CD4-positive, alpha-beta T cell treated with Interleukin-4 for 1 hour (primary cell): ENCODE measurements around the gene TMPRSS6.
A peak's percentile ranks its signal among the peaks of the same experiment; 100 is the strongest.

ENCODE experiments used
- DNase-seq, 2 donors: peaks; one replicate each; pipeline ENCODE4 v3.0.0-alpha.2; 2020 to 2022

Gene TMPRSS6

DNA sequence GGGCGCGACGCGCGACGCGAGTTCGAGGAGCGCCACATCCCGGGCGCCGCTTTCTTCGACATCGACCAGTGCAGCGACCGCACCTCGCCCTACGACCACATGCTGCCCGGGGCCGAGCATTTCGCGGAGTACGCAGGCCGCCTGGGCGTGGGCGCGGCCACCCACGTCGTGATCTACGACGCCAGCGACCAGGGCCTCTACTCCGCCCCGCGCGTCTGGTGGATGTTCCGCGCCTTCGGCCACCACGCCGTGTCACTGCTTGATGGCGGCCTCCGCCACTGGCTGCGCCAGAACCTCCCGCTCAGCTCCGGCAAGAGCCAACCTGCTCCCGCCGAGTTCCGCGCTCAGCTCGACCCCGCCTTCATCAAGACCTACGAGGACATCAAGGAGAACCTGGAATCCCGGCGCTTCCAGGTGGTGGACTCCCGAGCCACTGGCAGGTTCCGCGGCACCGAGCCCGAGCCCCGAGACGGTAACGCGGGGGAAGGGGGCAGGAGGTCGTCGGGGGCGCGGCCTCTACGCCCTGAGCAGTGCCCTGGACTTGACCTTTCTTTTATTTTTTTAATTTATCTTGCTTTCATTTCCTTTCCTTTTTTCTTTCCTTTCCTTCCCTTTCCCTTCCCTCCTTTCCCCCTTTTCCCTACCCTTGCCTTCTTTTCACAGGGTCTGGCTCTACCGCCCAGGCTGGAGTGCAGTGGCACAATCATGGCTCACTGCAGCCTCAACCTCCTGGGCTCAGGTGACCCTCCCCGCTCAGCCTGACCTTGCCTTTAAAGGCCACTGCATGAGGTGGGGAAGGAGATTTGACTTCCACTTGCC is 85.0 kb downstream of the TMPRSS6 start:
- DNase-seq, result no peak

DNA sequence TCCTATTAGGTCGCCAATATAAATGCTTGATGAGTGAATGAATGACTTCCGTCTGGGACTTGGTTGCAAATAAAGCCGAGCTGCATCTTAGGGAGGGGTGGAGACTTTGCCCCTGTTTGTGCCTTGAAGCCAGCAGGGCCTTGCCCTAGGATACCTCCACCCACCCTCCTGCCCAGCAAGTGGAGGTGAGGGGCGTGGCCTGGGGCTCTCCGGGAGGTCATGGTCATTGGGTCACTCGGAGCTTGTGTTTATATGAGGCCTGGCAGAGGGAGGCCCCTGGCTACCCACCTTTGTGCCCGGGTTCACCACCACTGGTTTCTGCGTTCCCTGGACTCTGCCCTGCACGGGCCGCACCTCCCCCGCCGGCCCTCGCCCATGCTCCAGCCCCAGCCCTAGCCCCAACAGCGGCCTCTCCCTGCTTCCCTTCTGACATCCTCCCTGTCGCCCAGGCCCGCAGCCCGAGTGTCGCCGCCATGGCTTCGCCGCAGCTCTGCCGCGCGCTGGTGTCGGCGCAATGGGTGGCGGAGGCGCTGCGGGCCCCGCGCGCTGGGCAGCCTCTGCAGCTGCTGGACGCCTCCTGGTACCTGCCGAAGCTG is 85.7 kb downstream of the TMPRSS6 start:
- DNase-seq, result no peak

DNA sequence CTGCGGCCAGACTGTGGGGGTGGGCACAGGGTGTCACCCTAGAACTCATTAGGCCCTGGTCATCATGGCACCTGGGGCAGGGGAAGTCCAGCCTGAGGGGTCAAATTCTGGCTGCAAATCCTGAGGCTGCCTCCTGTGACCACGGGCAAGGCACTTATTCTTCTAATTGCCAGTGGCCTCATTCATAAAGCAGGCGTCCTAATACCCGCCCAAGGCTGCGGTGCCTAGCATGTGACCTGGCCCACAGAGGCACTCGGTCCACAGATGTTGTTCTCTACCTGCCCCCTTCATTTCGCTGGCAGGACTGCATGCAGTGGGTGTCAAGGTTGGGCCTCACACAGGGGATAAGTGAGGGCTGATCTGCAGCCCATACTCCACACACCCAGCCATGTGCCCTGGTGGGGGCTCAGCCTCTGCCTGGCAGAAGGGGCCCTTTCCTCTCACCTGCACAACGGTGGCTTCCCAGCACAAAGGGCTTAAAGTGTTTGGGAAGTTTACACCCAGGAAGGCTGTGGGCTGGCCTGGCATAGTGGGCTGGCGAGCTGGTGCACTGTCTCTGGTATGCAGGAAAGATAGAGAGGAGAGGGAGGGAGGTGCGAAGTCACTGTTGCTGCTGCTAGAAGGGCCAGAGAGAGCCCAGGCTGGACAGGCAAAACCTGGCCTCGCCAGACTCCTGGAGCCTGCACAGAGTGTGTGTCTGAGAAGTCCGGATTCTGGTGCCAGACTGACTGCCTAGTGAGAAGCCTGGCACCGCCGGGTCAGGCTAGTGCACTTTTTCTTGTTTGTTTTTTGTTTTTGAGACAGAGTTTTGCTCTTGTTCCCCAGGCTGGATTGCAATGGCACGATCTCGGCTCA is 86.8 kb downstream of the TMPRSS6 start:
- DNase-seq, result no peak

DNA sequence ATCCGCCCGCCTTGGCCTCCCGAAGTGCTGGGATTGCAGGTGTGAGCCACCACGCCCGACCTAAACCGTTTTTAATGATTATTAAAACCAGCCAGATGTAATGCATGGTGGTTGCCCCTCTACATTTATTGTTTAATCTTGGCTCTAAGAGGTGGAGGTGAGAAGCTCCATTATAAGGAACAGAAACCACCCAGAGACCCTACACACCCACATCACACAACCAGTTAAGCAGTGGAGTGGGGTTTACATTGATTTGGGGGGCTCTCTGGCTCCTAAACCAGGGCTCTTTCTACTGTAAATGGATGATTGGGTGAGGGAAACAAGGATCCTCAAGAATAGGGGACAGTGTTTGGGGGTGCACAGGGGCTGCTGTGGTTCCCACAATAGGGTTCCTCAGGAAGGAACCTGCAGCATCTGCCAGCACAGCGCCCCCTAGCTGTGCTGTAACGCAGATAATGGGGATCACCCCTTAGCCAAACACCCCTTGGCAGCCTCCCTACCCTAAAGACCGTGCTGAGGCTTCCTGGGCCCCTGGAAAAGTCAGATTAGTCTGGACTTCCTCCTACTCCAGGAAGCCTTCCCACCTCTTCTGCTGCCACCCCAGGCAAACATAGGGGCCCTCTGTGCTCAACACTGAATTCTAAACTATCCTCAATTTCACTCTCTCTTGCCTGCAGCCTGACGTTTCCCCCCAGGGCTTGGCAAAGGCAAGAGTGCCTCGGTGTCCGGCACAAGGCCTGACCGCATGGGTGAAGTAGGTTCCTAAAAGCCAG is 87.6 kb downstream of the TMPRSS6 start:
- DNase-seq, result peak; percentile 53 to 63

DNA sequence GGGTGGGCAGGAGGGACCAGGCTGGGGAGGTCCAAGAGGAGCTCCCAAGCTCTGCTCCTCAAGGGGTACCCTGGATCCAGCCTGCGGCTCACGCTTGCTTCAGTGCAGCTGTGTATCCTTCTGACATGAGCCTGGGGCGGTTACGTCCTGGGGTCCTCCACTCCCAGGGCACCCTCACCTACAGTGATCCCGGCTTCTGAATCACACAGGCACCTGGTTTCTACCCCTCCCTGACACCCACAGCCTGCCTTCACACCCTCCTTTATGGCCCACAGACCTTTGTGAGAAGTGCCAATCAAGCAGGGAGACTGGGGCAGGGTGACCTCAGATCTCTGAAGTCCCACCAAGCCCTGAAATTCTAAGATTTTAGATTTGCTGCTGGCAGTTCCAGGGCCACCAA is 88.5 kb downstream of the TMPRSS6 start:
- DNase-seq, result no peak

DNA sequence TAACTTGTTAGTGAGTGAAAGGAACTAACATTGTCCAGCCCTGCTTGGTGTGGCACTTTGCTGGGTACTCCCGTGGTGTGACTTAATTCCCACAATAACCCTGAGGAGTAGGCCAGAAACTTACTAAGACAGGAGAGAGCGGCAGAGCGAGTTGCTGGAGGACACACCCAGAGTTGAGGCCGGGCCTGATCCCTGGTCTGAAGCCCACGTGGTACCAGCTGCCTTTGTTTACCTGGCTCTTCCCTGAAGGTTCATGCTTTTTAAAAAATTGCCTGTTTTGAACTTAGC is 89.4 kb downstream of the TMPRSS6 start:
- no peak for DNase-seq

DNA sequence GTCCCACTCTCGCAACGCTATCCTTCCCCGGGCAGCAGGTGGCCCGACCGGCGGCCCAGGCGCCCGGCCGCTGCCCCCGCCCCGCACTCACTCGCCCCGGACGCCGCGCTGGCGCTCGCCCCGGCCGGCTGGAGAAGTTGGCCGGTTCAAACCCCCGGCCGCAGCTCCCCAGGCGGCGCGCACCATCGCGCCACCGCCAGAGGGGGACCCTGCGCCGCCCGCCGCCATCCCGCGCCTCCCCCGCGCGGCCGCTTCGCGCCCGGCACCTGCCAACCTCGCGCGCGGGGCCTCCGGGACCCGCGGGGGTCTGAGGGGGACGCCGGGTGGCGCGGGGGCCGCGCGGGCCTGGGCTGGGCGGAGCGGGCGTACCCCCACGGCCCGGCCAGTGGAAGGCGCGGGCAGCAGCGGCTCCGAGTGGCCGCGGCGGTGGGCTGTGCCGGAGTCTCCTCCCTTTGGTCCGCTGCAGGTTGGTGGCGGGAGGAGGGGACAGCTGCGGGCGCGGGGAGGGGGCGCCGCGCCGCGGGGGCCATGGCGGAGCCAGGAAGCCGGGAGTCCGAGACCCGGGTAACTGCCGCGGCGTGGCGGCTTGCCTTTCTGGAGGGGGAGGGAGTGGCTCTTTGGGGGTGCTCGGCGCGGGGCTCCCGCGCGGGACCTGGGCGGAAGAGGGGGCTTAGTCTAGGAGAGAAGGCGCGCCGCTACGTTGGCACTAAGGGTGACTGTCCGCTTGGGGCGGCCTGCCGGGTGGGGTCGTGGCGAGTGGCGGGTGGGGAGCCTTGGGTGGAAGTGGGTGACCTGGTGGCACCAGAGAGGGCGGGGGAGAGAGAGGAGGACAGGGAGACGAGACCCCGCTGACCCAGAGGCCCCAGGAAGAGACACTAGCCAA is 90.0 kb downstream of the TMPRSS6 start, which contains the start of the genes MPST and TST:
Gene MPST, plus strand, starts transcription at position 434 of the 883 bp plus-strand sequence. Its CDS starts 95 bp downstream, at position 529.
Gene TST, minus strand, starts transcription at position 139 of the 883 bp plus-strand sequence. CDS start 715 bp downstream, outside the sequence.
- peak; percentile 36 to 41 for DNase-seq

DNA sequence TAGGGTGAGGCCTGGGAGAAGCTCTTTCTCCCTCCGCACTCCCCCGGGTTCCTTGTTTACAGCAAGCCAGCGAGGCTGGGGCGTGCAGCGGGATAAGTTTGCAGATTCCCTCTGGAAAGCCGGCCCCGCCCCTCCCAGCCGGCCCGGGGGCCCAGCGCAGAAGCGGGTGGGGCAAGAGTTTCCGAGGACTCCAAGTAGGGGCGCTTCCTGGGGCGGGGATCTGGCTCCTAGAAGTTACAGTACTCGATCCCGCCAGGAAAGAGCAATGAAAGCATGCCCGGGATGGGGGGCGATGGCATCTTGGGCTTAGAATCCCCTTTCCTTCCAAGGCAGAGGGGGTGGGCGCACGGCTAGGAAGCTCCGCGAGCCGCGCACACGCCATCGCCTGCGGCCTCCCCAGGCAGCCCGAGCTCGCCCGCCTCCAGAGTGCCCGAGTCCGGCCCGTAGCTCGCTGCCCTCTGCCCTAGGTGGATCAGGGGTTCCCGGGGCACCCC is 90.7 kb downstream of the TMPRSS6 start:
- no peak for DNase-seq

DNA sequence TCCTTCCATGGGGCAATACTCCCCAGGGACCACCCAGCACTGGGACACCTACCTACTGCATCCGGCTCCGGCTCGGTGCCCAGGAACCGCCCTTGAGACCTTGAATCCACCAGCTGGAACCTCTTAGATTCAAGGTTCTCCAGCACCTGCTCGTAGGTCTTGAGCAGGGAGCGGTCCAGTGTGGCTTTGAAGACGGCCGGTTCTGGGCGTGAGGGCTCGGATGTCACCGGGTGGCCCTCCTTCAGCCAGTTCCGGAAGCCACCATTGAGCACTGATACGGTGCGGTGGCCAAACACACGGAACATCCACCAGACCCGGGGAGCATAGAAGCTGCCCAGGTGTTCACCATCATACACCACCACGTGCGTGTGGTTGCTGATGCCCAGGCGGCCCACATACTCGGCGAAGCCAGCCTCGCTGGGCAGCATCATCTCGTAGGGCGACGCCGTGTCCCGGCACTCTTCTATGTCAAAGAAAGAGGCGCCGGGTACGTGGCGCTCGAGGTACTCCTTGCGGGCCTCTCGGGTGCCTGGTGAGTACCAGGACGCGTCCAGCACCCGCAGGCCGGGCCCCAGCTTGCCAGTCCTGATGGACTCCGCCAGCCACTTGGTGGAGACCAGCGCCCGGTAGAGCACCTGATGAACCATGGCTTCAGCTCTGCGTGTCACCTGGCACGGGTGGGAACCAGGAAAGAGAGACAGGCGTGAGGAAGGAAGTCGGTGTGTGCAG is 91.3 kb downstream of the TMPRSS6 start:
- no peak for DNase-seq

- no peak for DNase-seq
Observed at GRCh38 chr22:37017356-37017755, 92.2 kb downstream of the TMPRSS6 start.

GRCh38 chr22:37016134-37016910 is 93.2 kb downstream of the TMPRSS6 start:
- no peak for DNase-seq

GRCh38 chr22:37015587-37015878 is 94.0 kb downstream of the TMPRSS6 start:
- no peak for DNase-seq
